ENCODE data around the gene EVI5.
"Not testable (repeated sequence)": the region's sequence is repeated elsewhere in the genome, so short reads cannot be mapped to it uniquely, and the experiment has no call there.

The EVI5 gene

GRCh38 chr1:92792340-92792782, 7.5 kb upstream of the EVI5 start:
- DNase-seq (ENCODE audit: low read depth, low spot score) = no peak

- DNase-seq (ENCODE audit: low read depth, low spot score) = no peak
Measured at GRCh38 chr1:92791487-92792066, 6.7 kb upstream of the EVI5 start.

GRCh38 chr1:92790867-92791266, 6.0 kb upstream of the EVI5 start:
- no peak for DNase-seq (ENCODE audit: low read depth, low spot score)

- DNase-seq (ENCODE audit: low read depth, low spot score) = no peak
Measured at GRCh38 chr1:92790081-92790480, 5.2 kb upstream of the EVI5 start.

GRCh38 chr1:92786111-92786901, 1.4 kb upstream of the EVI5 start:
- DNase-seq (ENCODE audit: low read depth, low spot score) = no peak

- no peak for DNase-seq (ENCODE audit: low read depth, low spot score)
Measured at GRCh38 chr1:92784021-92784638, 778 bp downstream of the EVI5 start.

- not testable (repeated sequence) for DNase-seq (ENCODE audit: low read depth, low spot score)
Measured at GRCh38 chr1:92783550-92783949, 1.4 kb downstream of the EVI5 start.

- no peak for DNase-seq (ENCODE audit: low read depth, low spot score)
Measured at GRCh38 chr1:92778376-92778775, 6.5 kb downstream of the EVI5 start.

GRCh38 chr1:92774407-92774806, 10.5 kb downstream of the EVI5 start:
- DNase-seq (ENCODE audit: low read depth, low spot score) = no peak

GRCh38 chr1:92773749-92774148, 11.2 kb downstream of the EVI5 start:
- not testable (repeated sequence) for DNase-seq (ENCODE audit: low read depth, low spot score)

- no peak for DNase-seq (ENCODE audit: low read depth, low spot score)
Measured at GRCh38 chr1:92769856-92770255, 15.1 kb downstream of the EVI5 start.

- DNase-seq (ENCODE audit: low read depth, low spot score) = no peak
Measured at GRCh38 chr1:92768915-92769314, 16.0 kb downstream of the EVI5 start.

- no peak for DNase-seq (ENCODE audit: low read depth, low spot score)
Measured at GRCh38 chr1:92768296-92768695, 16.6 kb downstream of the EVI5 start.

- no peak for DNase-seq (ENCODE audit: low read depth, low spot score)
Measured at GRCh38 chr1:92764116-92764515, 20.8 kb downstream of the EVI5 start.

GRCh38 chr1:92762355-92762754, 22.6 kb downstream of the EVI5 start:
- DNase-seq (ENCODE audit: low read depth, low spot score) = no peak

GRCh38 chr1:92759361-92759760, 25.5 kb downstream of the EVI5 start:
- DNase-seq (ENCODE audit: low read depth, low spot score) = no peak

GRCh38 chr1:92756537-92756936, 28.4 kb downstream of the EVI5 start:
- DNase-seq (ENCODE audit: low read depth, low spot score) = no peak

- no peak for DNase-seq (ENCODE audit: low read depth, low spot score)
Measured at GRCh38 chr1:92755541-92756461, 29.1 kb downstream of the EVI5 start.

GRCh38 chr1:92754719-92755050, 30.2 kb downstream of the EVI5 start:
- no peak for DNase-seq (ENCODE audit: low read depth, low spot score)

GRCh38 chr1:92754000-92754718, 30.7 kb downstream of the EVI5 start:
- DNase-seq (ENCODE audit: low read depth, low spot score) = no peak

GRCh38 chr1:92752719-92753118, 32.2 kb downstream of the EVI5 start:
- DNase-seq (ENCODE audit: low read depth, low spot score) = no peak

All from activated CD4-positive, CD25-positive, alpha-beta regulatory T cell treated with anti-CD3 and anti-CD28 coated beads, Interleukin-2, amount 50 U/mL, for 16 hours (primary cell).